Calu3 (cell line): ENCODE data around the gene TSHZ2. TPM values are rescaled to one million over a fixed set of nuclear protein-coding genes. Genes with fewer than 3 reads are reported as not detected.

Experiments used
- BruUV-seq: library from RNA; stranded (reverse); fragments of 400-500 nt; replicated peaks from 2 replicates; lab custom pipeline; 2021; lab: Mats Ljungman, UMichigan
- CTCF ChIA-PET: fragments of 300-600 bp; sonication (Branson Sonifier 250); formaldehyde crosslinking; loops from one replicate; lab custom pipeline; 2022; ENCODE audit warnings: antibody characterized with exemption; lab: Charles Lee
- DNase-seq: peaks from one replicate; pipeline ENCODE4 v3.0.0; 2022
- H3K27ac Mint-ChIP-seq: one replicate; pipeline ENCODE4 v1.8.0; 2022; ENCODE audit warnings: mixed read lengths; ENCODE audit not compliant: unreplicated experiment
- H3K27me3 Mint-ChIP-seq: one replicate; pipeline ENCODE4 v1.8.0; 2022; ENCODE audit warnings: mixed read lengths; ENCODE audit not compliant: unreplicated experiment
- H3K36me3 Mint-ChIP-seq: one replicate; pipeline ENCODE4 v1.8.0; 2022; ENCODE audit warnings: mild to moderate bottlenecking, moderate library complexity, mixed read lengths; ENCODE audit not compliant: insufficient read depth, unreplicated experiment
- H3K4me1 Mint-ChIP-seq: one replicate; pipeline ENCODE4 v1.8.0; 2022; ENCODE audit warnings: mild to moderate bottlenecking, low read depth, mixed read lengths; ENCODE audit not compliant: unreplicated experiment
- H3K4me3 Mint-ChIP-seq: one replicate; pipeline ENCODE4 v1.8.0; 2022; ENCODE audit warnings: mild to moderate bottlenecking, low read depth, moderate library complexity, mixed read lengths; ENCODE audit not compliant: unreplicated experiment
- H3K9me3 Mint-ChIP-seq: one replicate; pipeline ENCODE4 v1.8.0; 2022; ENCODE audit warnings: low read depth, mixed read lengths; ENCODE audit not compliant: unreplicated experiment
- intact Hi-C: fragments of 100-400 bp; cut with micrococcal nuclease; formaldehyde crosslinking; loops from one replicate; pipeline ENCODE4 v1.10.0; 2022; ENCODE audit not compliant: unreplicated experiment
- total RNA-seq: library from RNA; stranded (reverse); gene quantifications from 2 replicates; pipeline ENCODE4 v1.2.3, GENCODE V29; 2022
- TF ChIP-seq, protein P1 (sequence below): fragments of 200-600 bp; IDR thresholded peaks from one replicate; pipeline ENCODE4 v1.8.0; 2022; ENCODE audit warnings: antibody characterized with exemption; ENCODE audit not compliant: unreplicated experiment

TSHZ2 gene
- total RNA-seq, 1 experiment from 2014 or later = not detected

DNA sequence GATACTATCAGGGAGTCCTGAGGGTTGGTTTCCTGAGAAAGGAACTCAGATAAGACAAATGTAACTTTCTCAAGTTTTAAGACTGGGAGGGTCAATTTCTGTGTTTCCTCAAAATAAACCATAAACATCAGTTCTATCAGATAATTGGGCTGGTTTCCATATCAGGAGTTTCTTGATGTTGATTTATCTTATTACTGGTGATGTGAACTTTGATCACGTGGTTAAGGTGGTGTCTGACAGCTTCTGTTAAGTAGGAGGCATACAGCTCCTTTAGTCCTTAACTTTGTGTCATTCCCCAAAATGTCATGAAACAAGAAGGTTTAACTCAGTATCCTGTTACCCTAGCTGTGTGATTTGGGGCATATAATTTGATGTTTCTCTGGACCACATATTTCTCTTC is 476.3 kb downstream of the TSHZ2 start:
- intact Hi-C loops = no loop called here
- no peaks in the 10 kb centered on the region for H3K4me1 Mint-ChIP-seq
- H3K27ac Mint-ChIP-seq = no peak overlapping the region
- no peak for DNase-seq
- H3K27me3 Mint-ChIP-seq = peaks cover 49% of the 10 kb centered on the region
- H3K4me3 Mint-ChIP-seq = no peak overlapping the region
- no TSS peak for BruUV-seq
- CTCF ChIA-PET = no interaction called here
- H3K36me3 Mint-ChIP-seq = no peaks in the 10 kb centered on the region
- H3K9me3 Mint-ChIP-seq = peaks cover 4% of the 10 kb centered on the region
- TF ChIP-seq, protein P1, sequence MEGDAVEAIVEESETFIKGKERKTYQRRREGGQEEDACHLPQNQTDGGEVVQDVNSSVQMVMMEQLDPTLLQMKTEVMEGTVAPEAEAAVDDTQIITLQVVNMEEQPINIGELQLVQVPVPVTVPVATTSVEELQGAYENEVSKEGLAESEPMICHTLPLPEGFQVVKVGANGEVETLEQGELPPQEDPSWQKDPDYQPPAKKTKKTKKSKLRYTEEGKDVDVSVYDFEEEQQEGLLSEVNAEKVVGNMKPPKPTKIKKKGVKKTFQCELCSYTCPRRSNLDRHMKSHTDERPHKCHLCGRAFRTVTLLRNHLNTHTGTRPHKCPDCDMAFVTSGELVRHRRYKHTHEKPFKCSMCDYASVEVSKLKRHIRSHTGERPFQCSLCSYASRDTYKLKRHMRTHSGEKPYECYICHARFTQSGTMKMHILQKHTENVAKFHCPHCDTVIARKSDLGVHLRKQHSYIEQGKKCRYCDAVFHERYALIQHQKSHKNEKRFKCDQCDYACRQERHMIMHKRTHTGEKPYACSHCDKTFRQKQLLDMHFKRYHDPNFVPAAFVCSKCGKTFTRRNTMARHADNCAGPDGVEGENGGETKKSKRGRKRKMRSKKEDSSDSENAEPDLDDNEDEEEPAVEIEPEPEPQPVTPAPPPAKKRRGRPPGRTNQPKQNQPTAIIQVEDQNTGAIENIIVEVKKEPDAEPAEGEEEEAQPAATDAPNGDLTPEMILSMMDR = no peak

DNA sequence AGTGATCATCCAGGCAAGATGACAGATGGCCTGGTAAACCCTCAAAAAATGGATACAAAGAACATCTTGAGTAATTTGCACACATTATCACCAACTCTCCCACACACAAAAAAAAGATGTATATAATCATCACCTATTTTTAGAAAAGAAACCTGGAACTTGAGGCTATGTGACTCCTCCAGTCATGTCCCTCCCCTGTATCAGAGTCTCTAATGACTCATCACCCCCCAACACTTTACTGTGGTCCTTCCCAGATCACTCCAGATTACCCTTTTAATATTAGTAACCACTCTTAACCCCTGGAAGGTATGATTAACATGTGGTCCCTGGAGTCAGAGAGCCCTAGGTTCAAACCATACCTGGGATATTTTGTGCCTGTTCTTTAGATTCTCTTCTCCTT is 476.7 kb downstream of the TSHZ2 start:
- CTCF ChIA-PET = no interaction called here
- no peak overlapping the region for H3K27ac Mint-ChIP-seq
- H3K36me3 Mint-ChIP-seq = no peaks in the 10 kb centered on the region
- no peak overlapping the region for H3K4me3 Mint-ChIP-seq
- no TSS peak for BruUV-seq
- peaks cover 45% of the 10 kb centered on the region for H3K27me3 Mint-ChIP-seq
- intact Hi-C loops = no loop called here
- no peaks in the 10 kb centered on the region for H3K4me1 Mint-ChIP-seq
- peaks cover 4% of the 10 kb centered on the region for H3K9me3 Mint-ChIP-seq
- TF ChIP-seq, protein P1 = no peak
- no peak for DNase-seq

DNA sequence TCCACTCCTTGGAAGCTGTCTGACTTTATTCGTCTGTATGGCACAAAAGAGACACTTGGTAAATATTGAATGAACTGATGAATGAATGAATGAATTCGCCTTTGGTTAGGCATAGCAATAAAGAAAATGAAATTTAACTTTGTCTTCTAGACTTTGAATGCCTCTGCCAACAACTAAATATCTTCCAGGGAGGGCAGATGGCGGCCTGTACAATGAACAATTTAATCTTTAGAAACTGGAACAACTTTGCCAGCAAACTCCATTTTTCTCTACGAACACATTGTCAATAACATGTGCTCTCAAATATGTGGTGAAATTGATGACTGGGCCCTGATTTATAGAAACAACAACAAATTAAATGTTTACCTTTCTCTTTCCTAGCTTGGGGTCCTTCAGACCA is 480.9 kb downstream of the TSHZ2 start:
- no peaks in the 10 kb centered on the region for H3K36me3 Mint-ChIP-seq
- BruUV-seq = no TSS peak
- H3K4me3 Mint-ChIP-seq = no peak overlapping the region
- H3K27me3 Mint-ChIP-seq = peaks cover 14% of the 10 kb centered on the region
- no peak overlapping the region for H3K27ac Mint-ChIP-seq
- no peak for DNase-seq
- TF ChIP-seq, protein P1 = no peak
- no peaks in the 10 kb centered on the region for H3K4me1 Mint-ChIP-seq
- CTCF ChIA-PET = interaction anchor here (0.5 kb wide), 1 partner anchor 506 kb away, joined by 3 read pairs; no protein-coding TSS in a partner anchor
- intact Hi-C loops = no loop called here
- H3K9me3 Mint-ChIP-seq = peaks cover 4% of the 10 kb centered on the region

DNA sequence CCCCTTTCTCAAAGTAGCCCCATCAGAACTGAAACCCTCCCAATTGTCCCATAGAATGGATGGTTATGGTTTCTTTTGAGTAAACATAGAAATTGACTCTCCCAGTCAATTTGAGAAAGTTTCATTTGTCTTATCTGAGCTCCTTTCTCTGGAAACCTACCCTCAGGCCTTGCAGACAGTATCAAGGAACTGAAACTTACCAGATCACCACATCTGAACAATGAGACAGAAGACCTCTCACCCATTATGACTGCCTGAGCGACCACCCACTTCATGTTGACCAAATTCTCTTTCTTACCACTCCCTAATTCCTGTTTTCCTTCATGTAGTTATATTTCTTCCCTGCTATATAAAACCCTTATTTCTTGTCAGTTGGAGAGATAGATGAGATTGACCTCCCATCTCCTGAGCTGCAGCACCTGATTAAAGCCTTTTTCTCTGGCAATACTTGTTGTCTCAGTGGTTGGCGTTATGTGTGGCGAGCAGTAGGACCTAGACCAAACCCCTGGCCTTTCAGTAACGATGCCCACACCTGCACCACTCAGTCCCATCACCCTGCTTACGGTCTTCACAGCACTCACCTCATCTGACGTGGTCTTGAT is 482.6 kb downstream of the TSHZ2 start:
- Mint-ChIP-seq H3K9me3 (peaks cover 4% of the 10 kb centered on the region), H3K27ac (no peak overlapping the region), H3K4me3 (no peak overlapping the region), H3K4me1 (no peaks in the 10 kb centered on the region), H3K36me3 (no peaks in the 10 kb centered on the region), H3K27me3 (peaks cover 23% of the 10 kb centered on the region)
- intact Hi-C loops = no loop called here
- BruUV-seq = no TSS peak
- DNase-seq = no peak
- CTCF ChIA-PET = interaction anchor here (0.6 to 0.9 kb wide), 3 partner anchors 8 to 12 kb away, joined by 3 to 4 read pairs (median 4); no protein-coding TSS in a partner anchor
- TF ChIP-seq, protein P1 = no peak
